GM19043 (cell line): ENCODE data around the gene KRTAP5-11.
"Not testable (repeated sequence)": the region's sequence is repeated elsewhere in the genome, so short reads cannot be mapped to it uniquely, and the experiment has no call there.

ENCODE experiments used
- ATAC-seq: cut with Tn5 transposase; IDR thresholded peaks from one replicate; pipeline ENCODE4 v1.9.1; 2021; ENCODE audit warnings: low read depth; ENCODE audit not compliant: unreplicated experiment

Gene KRTAP5-11

DNA sequence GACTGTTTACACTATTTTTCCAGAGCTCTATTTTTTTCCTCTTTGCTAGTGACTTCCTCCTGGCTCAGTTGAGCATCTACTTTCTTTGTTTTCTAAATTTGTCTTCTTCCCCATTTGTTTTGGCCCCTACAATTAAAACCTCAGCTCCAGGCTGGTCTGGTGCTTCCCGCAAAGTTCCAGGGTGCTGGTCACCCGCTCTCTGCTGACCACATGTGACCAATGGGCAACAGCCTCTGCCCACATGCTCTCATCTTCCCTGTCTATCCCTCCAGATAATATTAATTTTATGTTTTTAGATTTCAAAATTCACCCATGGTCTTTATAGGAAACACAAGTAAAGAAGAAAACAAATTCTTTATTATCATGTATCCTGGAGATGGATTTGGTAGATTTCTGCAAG lies 294 bp upstream of the KRTAP5-11 start:
- ATAC-seq, result not testable (repeated sequence)

DNA sequence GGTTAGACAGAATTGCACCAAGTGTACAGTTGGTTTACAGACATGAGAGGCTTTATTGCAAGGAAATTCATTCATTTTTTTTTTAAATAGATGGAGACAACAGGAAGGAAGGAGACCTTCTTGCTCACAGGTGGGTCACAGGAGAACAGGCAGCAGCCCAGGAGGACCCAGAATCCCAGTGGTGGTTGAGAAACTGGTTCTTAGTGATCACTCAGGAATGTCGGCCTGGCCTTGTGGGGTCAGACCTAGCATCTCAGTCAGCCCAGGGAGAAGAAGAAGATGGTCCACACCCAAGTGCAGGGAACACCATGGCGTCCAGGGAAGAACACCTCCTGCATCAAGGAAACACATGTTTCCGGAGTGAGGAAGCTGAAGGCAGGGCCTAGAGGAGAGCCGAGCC lies 849 bp downstream of the KRTAP5-11 start:
- no peak for ATAC-seq

DNA sequence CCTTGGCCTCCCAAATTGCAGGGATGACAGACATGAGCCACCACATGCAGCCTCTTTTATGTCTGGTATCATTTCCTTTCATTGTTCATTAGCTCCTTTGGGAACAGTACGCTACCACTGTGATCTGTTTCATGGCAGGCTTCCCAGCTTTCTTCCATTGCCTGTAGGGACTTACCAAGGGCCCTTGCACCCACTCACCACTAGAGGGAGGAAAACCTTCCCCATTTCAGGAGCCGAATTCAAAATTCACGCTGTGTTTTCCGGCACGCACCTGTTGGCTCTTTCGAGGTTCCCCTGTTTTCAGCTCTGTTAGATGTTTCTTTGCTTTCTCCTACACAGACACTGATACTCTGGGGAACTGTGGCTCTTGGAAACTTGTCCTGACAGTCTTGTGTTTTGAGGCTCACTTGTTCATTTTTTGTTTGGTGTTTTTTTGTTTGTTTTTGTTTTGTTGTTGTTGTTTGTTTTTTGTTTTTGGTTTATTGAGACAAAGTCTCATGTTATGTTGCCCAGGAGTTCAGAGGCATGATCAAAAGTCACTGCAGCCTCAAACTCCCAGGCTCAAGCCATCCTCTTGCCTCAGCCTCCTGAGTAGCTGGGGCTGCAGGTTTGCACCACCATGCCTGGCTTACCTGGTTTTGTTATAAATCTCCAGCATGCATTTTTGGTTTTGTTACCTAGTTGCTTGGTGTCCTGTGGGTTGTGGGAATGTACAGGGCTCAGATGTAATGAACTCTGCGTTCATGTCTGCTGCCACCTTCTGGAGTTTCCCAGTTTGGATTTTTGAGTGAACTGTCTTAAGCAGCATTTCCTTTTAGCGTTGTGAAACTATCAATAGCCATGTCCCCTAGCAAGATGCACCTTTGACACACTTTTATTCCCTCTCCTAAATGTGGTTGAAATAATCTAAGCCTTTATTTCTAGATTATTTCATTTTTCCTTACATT lies 2.3 kb downstream of the KRTAP5-11 start:
- no peak for ATAC-seq

DNA sequence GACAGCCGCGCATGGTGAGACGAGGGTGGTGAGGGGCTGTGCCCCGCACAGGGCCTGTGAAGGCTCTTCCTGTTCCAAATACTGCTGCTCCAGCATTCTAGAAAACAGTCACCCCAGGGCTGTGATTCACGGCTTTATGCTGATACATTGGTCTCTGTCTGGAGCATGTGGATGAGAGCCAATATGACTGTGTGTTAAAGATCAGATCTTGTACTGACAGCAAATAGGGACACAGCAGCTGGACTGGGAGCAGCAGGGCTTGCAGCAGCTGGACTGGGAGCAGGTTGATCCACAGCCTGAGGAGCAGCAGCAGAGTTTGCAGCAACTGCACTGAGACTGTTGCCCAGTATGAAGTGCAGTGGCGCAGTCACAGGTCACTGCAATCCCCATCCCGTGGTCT lies 3.2 kb downstream of the KRTAP5-11 start:
- not testable (repeated sequence) for ATAC-seq

DNA sequence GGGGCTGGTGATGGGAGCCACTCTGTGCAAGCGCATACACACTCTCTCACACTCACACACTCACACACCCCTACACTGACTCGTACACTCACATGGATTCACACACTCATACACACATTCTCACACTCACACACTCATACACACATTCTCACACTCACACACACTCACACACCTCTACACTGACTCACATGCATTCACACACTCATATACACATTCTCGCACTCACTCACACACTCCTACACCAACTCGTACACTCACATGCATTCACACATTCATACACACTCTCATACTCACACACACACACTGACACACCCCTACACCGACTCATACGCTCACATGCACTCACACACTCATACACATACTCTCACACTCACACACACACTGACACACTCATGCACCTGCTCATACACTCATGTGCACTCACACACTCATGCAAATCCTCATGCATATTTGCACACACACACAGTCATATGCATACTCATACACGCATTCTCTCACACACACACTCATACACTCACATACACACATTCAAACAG lies 5.1 kb downstream of the KRTAP5-11 start:
- ATAC-seq, result no peak

DNA sequence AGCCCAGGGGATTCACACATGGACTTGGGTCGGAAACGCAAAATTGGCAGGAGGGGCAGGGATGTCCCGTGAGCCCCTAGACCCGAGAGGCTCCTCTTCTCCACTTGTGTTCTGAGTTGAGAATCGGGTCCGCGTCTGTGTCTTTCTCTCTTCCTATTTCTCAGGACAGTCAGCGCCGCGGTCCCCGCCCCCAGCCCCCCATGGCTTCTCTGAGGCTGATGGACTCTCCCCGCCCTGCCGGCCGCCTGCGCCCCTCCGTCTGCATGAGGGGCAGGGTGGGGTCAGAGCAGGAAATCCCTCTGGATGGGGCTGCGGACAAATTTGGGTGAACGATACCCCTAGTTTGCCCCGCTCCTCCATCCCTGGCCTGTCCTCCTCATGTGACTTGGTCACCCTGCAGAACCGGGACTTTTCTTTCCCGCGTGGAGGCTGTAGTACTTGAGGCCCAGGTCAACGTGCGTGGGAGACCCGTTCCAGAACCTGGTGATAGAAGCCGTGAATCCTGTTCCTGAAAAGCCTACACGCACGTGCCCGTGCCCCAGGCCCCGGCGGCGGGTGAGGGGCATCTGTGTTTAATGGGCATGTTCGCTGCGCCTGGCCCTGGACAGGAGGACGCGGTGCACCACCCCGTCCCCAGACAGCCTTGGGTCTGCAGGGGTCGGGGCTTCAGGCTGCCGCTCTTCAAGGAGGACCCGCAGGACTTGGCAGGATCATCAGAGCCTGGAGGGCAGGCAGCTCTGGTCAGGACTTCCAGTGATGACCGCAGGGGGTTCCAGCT lies 5.8 kb downstream of the KRTAP5-11 start:
- not testable (repeated sequence) for ATAC-seq

DNA sequence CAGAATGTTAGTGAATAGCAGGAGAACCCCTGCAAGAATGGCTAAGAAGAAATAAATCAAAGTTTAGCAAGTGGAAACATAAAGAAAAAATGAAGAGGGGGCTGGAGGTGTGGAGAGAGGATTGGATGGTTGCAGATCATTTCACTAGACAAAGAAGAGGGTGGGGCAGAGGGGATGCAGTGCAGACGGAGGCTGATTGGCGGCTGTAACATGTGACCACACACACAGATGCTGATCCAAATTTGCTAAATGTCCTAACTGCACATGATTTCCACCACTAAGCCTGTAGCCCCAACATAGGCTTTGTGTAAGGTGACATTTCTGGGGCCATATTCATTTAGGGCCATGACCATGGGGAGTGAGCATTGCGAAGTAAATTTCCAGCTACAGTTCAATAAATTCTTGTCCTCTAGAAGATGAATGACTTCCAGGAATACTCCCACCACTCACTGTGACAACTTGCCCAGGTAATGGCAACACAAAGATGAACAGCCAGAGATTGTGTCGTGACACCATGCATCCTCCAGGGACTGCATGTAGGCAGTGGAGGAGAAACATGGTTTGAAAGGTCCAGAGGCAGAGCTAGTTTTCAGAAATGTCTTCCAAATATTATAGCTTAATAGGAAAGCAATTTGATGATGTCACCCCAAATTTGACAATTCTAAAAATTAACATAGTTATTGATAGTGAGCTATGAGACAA lies 6.8 kb downstream of the KRTAP5-11 start:
- ATAC-seq, result no peak

DNA sequence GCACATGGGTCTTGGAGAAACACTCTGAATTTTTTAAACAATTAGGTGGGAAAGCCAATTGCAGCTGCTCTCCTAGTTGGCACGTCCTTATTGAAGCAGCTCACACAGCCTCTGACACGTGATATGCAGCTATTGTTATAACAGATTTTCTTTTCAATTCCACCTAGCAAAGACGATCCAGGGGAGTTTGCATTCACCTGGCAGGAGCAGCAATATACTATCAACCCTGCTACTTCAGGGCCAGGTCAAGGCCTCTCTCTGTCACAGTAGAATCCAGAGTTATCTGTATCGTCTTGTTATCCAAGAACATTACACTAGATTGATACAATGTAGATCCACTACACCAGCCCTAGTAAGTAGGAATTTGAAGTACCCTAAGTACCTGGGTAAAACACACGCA lies 8.3 kb downstream of the KRTAP5-11 start:
- no peak for ATAC-seq

DNA sequence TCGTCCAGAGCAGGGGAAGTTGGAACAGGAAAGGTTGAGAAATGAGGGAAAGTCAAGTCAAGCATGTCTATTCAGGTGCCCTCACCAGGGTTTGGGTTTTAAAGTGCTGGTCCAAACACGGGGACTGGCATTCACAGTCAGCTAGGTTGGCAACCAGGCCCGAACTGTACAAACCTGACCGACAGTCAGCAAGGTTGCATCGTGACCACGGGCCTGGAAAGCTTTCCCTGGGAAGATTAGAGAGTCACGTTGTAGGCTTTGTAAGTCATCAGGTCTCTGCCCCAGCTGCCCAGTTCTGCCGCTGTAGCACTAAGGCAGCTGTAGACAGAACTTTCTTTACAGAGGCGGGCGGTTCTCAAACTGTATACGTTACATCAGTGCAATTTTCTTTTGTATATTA lies 9.9 kb downstream of the KRTAP5-11 start:
- no peak for ATAC-seq

DNA sequence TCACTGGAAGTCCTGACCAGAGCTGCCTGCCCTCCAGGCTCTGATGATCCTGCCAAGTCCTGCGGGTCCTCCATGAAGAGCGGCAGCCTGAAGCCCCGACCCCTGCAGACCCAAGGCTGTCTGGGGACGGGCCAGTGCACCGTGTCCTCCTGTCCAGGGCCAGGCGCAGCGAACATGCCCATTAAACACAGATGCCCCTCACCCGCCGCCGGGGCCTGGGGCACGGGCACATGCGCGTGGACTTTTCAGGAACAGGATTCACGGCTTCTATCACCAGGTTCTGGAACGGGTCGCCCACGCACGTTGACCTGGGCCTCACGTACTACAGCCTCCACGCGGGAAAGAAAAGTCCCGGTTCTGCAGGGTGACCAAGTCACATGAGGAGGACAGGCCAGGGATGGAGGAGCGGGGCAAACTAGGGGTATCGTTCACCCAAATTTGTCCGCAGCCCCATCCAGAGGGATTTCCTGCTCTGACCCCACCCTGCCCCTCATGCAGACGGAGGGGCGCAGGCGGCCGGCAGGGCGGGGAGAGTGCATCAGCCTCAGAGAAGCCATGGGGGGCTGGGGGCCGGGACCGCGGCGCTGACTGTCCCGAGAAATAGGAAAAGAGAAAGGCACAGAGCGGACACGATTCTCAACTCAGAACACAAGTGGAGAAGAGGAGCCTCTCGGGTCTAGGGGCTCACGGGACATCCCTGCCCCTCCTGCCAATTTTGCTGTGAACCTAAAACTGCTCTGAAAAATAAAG lies 11.4 kb downstream of the KRTAP5-11 start:
- not testable (repeated sequence) for ATAC-seq

DNA sequence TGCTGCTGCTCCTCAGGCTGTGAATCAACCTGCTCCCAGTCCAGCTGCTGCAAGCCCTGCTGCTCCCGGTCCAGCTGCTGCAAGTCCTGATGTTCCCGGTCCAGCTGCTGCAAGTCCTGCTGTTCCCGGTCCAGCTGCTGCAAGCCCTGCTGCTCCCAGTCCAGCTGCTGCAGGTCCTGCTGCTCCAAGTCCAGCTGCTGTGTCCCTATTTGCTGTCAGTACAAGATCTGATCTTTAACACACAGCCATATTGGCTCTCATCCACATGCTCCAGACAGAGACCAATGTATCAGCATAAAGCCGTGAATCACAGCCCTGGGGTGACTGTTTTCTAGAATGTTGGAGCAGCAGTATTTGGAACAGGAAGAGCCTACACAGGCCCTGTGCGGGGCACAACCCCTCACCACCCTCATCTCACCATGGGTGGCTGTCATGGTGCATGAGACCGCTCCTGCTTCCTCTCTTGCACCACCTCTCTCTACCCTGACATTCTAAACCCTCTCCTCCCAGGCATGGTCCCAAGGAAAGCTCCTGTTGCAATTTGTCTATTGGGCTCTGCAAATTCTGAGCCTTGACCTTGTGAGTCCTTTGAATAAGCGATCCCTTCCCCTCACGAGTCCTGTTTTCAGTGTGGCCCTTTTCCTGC lies 13.8 kb downstream of the KRTAP5-11 start:
- no peak for ATAC-seq

DNA sequence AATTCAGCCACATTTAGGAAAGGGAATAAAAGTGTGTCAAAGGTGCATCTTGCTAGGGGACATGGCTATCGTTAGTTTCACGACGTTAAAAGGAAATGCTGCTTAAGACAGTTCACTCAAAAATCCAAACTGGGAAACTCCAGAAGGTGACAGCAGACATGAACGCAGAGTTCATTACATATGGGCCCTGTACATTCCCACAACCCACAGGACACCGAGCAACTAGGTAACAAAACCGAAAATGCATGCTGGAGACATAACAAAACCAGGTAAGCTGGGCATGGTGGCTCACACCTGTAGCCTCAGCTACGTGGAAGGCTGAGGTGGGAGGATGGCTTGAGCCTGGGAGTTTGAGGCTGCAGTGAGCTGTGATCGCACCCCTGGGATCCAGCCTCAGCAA lies 15.0 kb downstream of the KRTAP5-11 start:
- not testable (repeated sequence) for ATAC-seq

DNA sequence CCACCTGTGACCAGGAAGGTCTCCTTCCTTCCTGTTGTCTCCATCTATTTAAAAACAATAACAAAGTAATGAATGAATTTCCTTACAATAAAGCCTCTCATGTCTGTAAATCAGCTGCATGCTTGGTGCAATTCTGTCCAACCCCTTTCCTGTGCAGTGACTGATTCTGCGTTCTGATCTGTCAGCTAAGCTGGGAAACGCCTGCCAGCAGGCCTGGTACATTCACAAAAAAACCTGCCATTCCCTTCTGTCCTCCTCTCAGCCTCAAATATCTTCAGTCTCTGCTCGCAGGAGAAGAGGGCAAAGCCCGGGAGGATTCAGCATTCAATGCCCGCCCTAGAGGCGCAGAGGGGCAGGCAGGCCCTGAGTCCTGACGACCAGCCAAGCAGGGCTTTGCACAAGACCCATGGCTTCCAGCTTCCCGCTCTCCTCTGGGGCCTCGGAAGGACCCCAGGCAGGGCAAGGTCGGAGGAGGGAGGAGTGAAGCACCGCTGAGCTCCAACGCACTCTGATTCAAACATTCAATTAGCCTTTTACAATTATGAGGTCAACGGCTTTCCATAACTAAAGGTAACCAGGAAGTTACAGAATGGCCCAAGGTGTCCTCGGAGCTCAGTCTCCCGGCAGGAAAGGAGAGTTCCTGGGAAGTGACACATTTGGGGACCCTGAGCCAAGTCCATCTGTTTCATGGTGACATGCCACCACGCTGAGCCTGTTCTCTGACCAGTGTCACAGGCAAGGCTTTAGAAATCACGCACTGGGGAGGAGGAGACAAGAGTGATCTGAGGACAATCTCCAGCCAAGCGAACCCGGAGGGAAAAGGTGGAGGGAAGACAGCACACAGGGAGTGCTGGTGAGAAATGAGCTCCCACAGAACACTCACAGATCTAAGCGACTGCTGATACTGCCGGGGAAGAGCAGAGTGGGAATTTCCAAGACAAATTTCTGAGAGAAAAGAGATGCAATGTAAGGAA lies 15.8 kb downstream of the KRTAP5-11 start:
- ATAC-seq, result not testable (repeated sequence)

DNA sequence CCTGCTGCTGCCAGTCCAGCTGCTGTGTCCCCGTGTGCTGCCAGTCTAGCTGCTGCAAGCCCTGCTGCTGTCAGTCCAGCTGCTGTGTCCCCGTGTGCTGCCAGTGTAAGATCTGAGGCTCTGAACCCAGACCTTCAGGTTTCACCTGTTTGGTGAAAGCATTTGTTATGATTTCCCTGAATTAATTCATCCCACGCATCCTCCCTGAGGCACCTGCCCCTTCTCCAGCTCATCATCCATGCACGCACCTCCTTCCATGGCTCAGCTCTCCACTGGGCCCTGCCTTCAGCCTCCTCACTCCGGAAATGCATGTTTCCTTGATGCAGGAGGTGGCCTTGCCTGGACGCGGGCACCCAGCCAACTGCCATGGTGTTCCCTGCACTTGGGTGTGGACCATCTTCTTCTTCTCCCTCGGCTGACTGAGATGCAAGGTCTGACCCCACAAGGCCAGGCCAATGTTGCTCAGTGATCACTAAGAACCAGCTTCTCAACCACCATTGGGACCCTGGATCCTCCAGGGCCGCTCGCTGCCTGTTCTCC lies 16.5 kb downstream of the KRTAP5-11 start:
- ATAC-seq, result no peak

DNA sequence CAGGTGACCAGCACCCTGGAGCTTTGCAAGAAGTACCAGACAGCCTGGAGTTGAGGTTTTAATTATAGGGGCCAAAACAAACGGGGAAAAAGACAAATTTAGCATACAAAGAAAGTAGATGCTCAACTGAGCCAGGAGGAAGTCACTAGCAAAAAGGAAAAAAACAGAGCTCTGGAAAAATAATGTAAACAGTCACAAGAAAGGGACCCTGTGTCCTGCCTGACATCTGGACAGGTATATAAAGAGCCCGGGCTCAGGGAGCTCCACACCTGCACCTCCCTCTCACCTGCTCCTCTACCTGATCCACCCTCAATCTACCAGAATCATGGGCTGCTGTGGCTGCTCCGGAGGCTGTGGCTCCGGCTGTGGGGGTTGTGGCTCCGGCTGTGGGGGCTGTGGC lies 17.4 kb downstream of the KRTAP5-11 start, which contains the start of gene KRTAP5-10:
TSS of gene KRTAP5-10 (plus strand) at position 301 of the 400 bp plus-strand sequence. CDS start at position 326, 25 bp downstream.
- ATAC-seq, result no peak

DNA sequence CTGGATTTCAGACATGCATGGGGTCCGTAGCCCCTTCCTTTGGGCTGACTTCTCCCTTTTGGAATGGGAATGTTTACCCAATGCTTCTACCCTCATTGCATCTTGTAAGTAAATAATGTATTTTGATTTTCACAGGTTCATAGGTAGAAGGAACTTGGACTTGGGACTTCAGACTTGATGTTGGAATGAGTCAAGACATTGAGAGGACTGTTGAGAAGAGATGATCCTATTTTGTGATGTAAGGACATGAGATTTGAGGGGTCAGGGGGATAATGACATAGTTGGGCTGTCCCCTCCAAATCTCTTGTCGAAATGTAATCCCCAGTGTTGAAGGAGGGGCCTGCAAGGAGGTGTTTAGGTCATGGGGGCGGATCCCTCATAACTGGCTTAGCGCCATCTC lies 18.2 kb downstream of the KRTAP5-11 start:
- ATAC-seq, result no peak

DNA sequence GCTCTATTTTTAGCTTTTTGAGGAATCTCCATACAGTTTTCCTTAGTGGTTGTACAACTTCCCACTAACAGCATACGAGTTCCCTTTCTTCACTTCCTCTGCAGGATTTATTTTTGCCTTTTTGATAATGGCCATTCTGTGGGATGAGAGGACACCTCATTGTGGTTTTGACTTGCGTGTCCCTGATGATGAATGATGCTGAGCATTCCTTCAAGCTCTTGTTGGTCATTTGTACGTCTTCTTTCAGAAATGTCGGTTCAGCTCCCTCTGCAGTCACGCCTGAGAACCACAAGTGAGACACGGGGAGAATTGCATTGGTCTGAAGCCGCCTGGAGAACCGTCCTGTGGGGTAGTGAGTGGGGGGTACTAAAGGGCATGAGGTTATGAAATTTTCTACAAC lies 19.3 kb downstream of the KRTAP5-11 start:
- no peak for ATAC-seq

DNA sequence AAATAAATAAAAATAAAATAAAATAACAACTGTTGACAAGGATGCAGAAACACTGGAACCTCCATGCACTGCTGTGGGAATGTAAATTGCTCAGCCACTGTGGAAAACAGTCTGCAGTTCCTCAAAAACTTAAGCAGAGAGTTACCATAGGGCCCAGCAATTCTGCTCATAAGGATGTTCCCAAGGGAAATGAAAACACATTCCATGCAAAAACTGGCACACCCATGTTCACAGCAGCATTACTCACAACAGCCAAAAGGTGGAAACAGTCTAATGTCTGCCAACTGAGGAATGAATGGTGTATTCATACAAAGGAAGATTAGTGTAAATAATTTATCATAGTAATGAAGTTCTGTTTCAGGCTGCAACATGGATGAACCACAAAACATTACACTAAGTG lies 20.6 kb downstream of the KRTAP5-11 start:
- no peak for ATAC-seq
